ENCODE results near the gene SUV39H1.

SUV39H1 gene

GRCh38 chrX:48703228-48703627, 6.7 kb downstream of the SUV39H1 start:
- TF ChIP-seq FOXP2 (optimal IDR thresholded peaks at IDR 0.05; ENCODE audit: borderline replicate concordance, extremely low read depth, extremely low read length, insufficient read depth) = no peak
- no peak for TF ChIP-seq REST (IDR thresholded peaks at IDR 0.05; ENCODE audit: insufficient read depth in 1 of 2, low read depth in 2 of 2, low read length in 2 of 2)
- TF ChIP-seq POLR2AphosphoS5 (IDR thresholded peaks at IDR 0.05; ENCODE audit: low read depth, low read length) = no peak
- no peak for TF ChIP-seq SIN3A (IDR thresholded peaks at IDR 0.05; ENCODE audit: borderline replicate concordance, insufficient read depth, low read length)
- no peak for TF ChIP-seq TAF1 (IDR thresholded peaks at IDR 0.05; ENCODE audit: borderline replicate concordance, insufficient read depth, low read length)

GRCh38 chrX:48703642-48704481, 7.3 kb downstream of the SUV39H1 start:
- TF ChIP-seq POLR2AphosphoS5 (IDR thresholded peaks at IDR 0.05; ENCODE audit: low read depth, low read length) (no peak), TAF1 (IDR thresholded peaks at IDR 0.05; ENCODE audit: borderline replicate concordance, insufficient read depth, low read length) (no peak), REST (IDR thresholded peaks at IDR 0.05; ENCODE audit: insufficient read depth in 1 of 2, low read depth in 2 of 2, low read length in 2 of 2) (no peak)

GRCh38 chrX:48705871-48706270, 9.3 kb downstream of the SUV39H1 start:
- no peak for TF ChIP-seq FOXP2 (optimal IDR thresholded peaks at IDR 0.05; ENCODE audit: borderline replicate concordance, extremely low read depth, extremely low read length, insufficient read depth)
- no peak for TF ChIP-seq SIN3A (IDR thresholded peaks at IDR 0.05; ENCODE audit: borderline replicate concordance, insufficient read depth, low read length)
- no peak for TF ChIP-seq REST (IDR thresholded peaks at IDR 0.05; ENCODE audit: insufficient read depth in 1 of 2, low read depth in 2 of 2, low read length in 2 of 2)
- no peak for TF ChIP-seq TAF1 (IDR thresholded peaks at IDR 0.05; ENCODE audit: borderline replicate concordance, insufficient read depth, low read length)
- TF ChIP-seq POLR2AphosphoS5 (IDR thresholded peaks at IDR 0.05; ENCODE audit: low read depth, low read length) = no peak

GRCh38 chrX:48709522-48710112, 13.1 kb downstream of the SUV39H1 start:
- TF ChIP-seq REST (IDR thresholded peaks at IDR 0.05; ENCODE audit: insufficient read depth in 1 of 2, low read depth in 2 of 2, low read length in 2 of 2) (no peak), FOXP2 (optimal IDR thresholded peaks at IDR 0.05; ENCODE audit: borderline replicate concordance, extremely low read depth, extremely low read length, insufficient read depth) (no peak), SIN3A (IDR thresholded peaks at IDR 0.05; ENCODE audit: borderline replicate concordance, insufficient read depth, low read length) (no peak), TAF1 (IDR thresholded peaks at IDR 0.05; ENCODE audit: borderline replicate concordance, insufficient read depth, low read length) (no peak), POLR2AphosphoS5 (IDR thresholded peaks at IDR 0.05; ENCODE audit: low read depth, low read length) (no peak)

All from PFSK-1 (cell line).